K562 (cell line): Measurements from ENCODE around the gene CHD5. TPM values are rescaled to one million over a fixed set of nuclear protein-coding genes. Genes with fewer than 3 reads are reported as not detected.

ENCODE experiments used
- ATAC-seq: fragments of 200-7000 bp; cut with Tn5 transposase; 3 replicates; pipeline ENCODE4 v1.9.1; 2020; ENCODE audit warnings: moderate library complexity
- BruUV-seq: library from RNA; stranded (reverse); fragments of 400-500 nt; replicated peaks from 2 replicates; lab custom pipeline; 2021; lab: Mats Ljungman, UMichigan
- CTCF ChIA-PET: fragments of 300-600 bp; formaldehyde crosslinking; extraction: SDS; loops from one replicate; lab custom pipeline; 2021; ENCODE audit warnings: low intra/inter-chr PET ratio; lab: Yijun Ruan, JAX
- POLR2A ChIA-PET: fragments of 300-600, 350-650 bp; sonication (Branson Sonifier 250); formaldehyde crosslinking; extraction: SDS; loops from one replicate; lab custom pipeline; 2021; ENCODE audit warnings: antibody characterized with exemption, inconsistent platforms; lab: Yijun Ruan, JAX
- DNase-seq, 4 experiments: peaks; one replicate each; pipeline versions ENCODE4 v3.0.0 to v3.0.0-alpha.2; 2011 to 2018; ENCODE audit warnings: low spot score in 3 of 4, mixed read lengths in 3 of 4; ENCODE audit errors: extremely low read depth in 1 of 4
- FAIRE-seq: peaks from 2 replicates; lab custom pipeline; 2011; peaks lifted over from hg19 to GRCh38; lab: Jason Lieb, UNC
- H2AFZ ChIP-seq: 2 replicates; pipeline ENCODE4 v1.6.0; 2011; ENCODE audit warnings: low read depth, low read length, control low read depth, inconsistent platforms
- H3K27ac ChIP-seq: fragments of 200-600 bp; 3 replicates; pipeline ENCODE4 v1.8.0; 2011; ENCODE audit warnings: low read depth, mild to moderate bottlenecking, control low read depth, inconsistent platforms, low read length, moderate library complexity, mixed read lengths; ENCODE audit errors: extremely low read depth
- H3K27me3 ChIP-seq, 2 experiments: fragments of 300-600 bp in 1 of 2; 2 replicates in 1 of 2; 3 replicates in 1 of 2; pipeline versions ENCODE4 v1.6.0 to v1.8.0; 2011; ENCODE audit warnings: inconsistent platforms in 2 of 2, low read length in 2 of 2, mild to moderate bottlenecking in 1 of 2, mixed read lengths in 1 of 2, moderate library complexity in 1 of 2; ENCODE audit not compliant: control insufficient read depth in 2 of 2, insufficient read depth in 2 of 2
- H3K36me3 ChIP-seq: fragments of 300-600 bp; 3 replicates; pipeline ENCODE4 v1.8.0; 2011; ENCODE audit warnings: mild to moderate bottlenecking, low read length, inconsistent platforms; ENCODE audit not compliant: control insufficient read depth, insufficient read depth
- H3K4me1 ChIP-seq, 2 experiments: fragments of 200-600 bp in 1 of 2; replicated peaks in 1 of 2; 2 replicates in 1 of 2; 3 replicates in 1 of 2; pipeline versions ENCODE4 v1.5.1 to v1.8.0; 2011; ENCODE audit warnings: inconsistent platforms in 2 of 2, low read length in 2 of 2, mild to moderate bottlenecking in 1 of 2, mixed read lengths in 1 of 2, moderate library complexity in 1 of 2; ENCODE audit not compliant: control insufficient read depth in 2 of 2, insufficient read depth in 2 of 2
- H3K4me2 ChIP-seq: 2 replicates; pipeline ENCODE4 v1.6.1; 2011; ENCODE audit warnings: low read length, control low read depth, inconsistent platforms, mixed read lengths; ENCODE audit not compliant: insufficient read depth
- H3K4me3 ChIP-seq: fragments of 200-600 bp; sonication (generic), shearing (Covaris generic); 2 replicates; pipeline ENCODE4 v1.5.1; 2016; ENCODE audit warnings: control low read depth, inconsistent platforms
- H3K79me2 ChIP-seq: fragments of 200-600 bp; 3 replicates; pipeline ENCODE4 v1.8.0; 2011; ENCODE audit warnings: low read length, inconsistent platforms; ENCODE audit not compliant: control insufficient read depth, insufficient read depth
- H3K9ac ChIP-seq, 2 experiments: 2 replicates each; pipeline versions ENCODE4 v1.6.0 to v1.6.1; 2011; ENCODE audit warnings: low read depth in 2 of 2, low read length in 2 of 2, control low read depth in 1 of 2, inconsistent platforms in 1 of 2, mild to moderate bottlenecking in 1 of 2, mixed read lengths in 1 of 2; ENCODE audit not compliant: insufficient read depth in 1 of 2
- H3K9me1 ChIP-seq: one replicate; pipeline ENCODE4 v1.6.0; 2011; ENCODE audit warnings: inconsistent platforms, mild to moderate bottlenecking, low read length, moderate library complexity; ENCODE audit not compliant: control insufficient read depth, insufficient read depth
- H3K9me3 ChIP-seq: replicated peaks from 2 replicates; pipeline ENCODE4 v1.5.1; 2011; ENCODE audit warnings: low read depth, low read length, inconsistent platforms; ENCODE audit not compliant: control insufficient read depth, insufficient read depth
- H4K20me1 ChIP-seq: replicated peaks from 2 replicates; pipeline ENCODE4 v1.6.1; 2011; ENCODE audit warnings: low read length, inconsistent platforms, mixed read lengths; ENCODE audit not compliant: control insufficient read depth, insufficient read depth
- BRCA1 ChIP-seq, 2 experiments: fragments of 450-650 bp in 1 of 2; sonication (generic) in 1 of 2; formaldehyde crosslinking in 1 of 2; IDR thresholded peaks; 2 replicates each; pipeline versions ENCODE4 v1.5.0 to v1.6.1; 2017 to 2020; ENCODE audit warnings: mild to moderate bottlenecking in 1 of 2, missing genetic modification reagents in 1 of 2
- CBFA2T2 ChIP-seq: fragments of 450-650 bp; conservative IDR thresholded peaks from 2 replicates; pipeline ENCODE4 v1.6.1; 2017; ENCODE audit warnings: mild to moderate bottlenecking
- DMBX1 ChIP-seq: fragments of 250-450 bp; sonication (Bioruptor Pico); IDR thresholded peaks from 2 replicates; pipeline ENCODE4 v1.8.0; 2022; ENCODE audit warnings: inconsistent platforms, mild to moderate bottlenecking, moderate library complexity, borderline replicate concordance
- HDAC2 ChIP-seq: fragments of 450-650 bp; IDR thresholded peaks from 2 replicates; pipeline ENCODE4 v1.6.1; 2016; ENCODE audit warnings: mild to moderate bottlenecking
- NRF1 ChIP-seq, 2 experiments: fragments of 450-650 bp; IDR thresholded peaks in 1 of 2; conservative IDR thresholded peaks in 1 of 2; 2 replicates each; pipeline ENCODE4 v1.6.1; 2014; ENCODE audit warnings: mild to moderate bottlenecking in 2 of 2
- PHTF2 ChIP-seq: fragments of 250-450 bp; sonication (Bioruptor Pico); IDR thresholded peaks from 2 replicates; pipeline ENCODE4 v1.5.0; 2021; ENCODE audit warnings: mild to moderate bottlenecking
- PURB ChIP-seq: sonication (generic); formaldehyde crosslinking; IDR thresholded peaks from 2 replicates; pipeline ENCODE4 v1.9.0; 2021; ENCODE audit warnings: low read depth, mild to moderate bottlenecking, missing genetic modification reagents
- RBFOX2 ChIP-seq: fragments of 200-400 bp; formaldehyde crosslinking; IDR thresholded peaks from 2 replicates; pipeline ENCODE4 v1.6.1; 2017; ENCODE audit warnings: low read depth, mild to moderate bottlenecking, low read length, moderate library complexity
- RFX7 ChIP-seq: fragments of 250-450 bp; sonication (Bioruptor Pico); IDR thresholded peaks from 2 replicates; pipeline ENCODE4 v1.5.1; 2021; ENCODE audit warnings: mild to moderate bottlenecking
- TEAD1 ChIP-seq, 2 experiments: fragments of 450-650 bp in 1 of 2; sonication (generic) in 1 of 2; formaldehyde crosslinking; IDR thresholded peaks; 2 replicates each; pipeline versions ENCODE4 v1.4.0 to v1.8.0; 2020 to 2022; ENCODE audit warnings: mild to moderate bottlenecking in 2 of 2, missing genetic modification reagents in 1 of 2
- ZEB2 ChIP-seq: fragments of 450-650 bp; IDR thresholded peaks from 2 replicates; pipeline ENCODE4 v1.6.1; 2016
- ZNF41 ChIP-seq: fragments of 250-450 bp; sonication (Bioruptor Pico); conservative IDR thresholded peaks from 2 replicates; pipeline ENCODE4 v1.4.0; 2020; ENCODE audit warnings: mild to moderate bottlenecking
- WGBS: fragments of 100-300 bp; shearing (Covaris generic); methylation state at CpG from one replicate; pipeline ENCODE4 v1.1.6; 2016; ENCODE audit warnings: low coverage, mixed read lengths; ENCODE audit not compliant: insufficient coverage; ENCODE audit errors: missing lambda C conversion rate; 5-methylcytosine and 5-hydroxymethylcytosine counted together
- in situ Hi-C: fragments of 300-500 bp; cut with MboI; formaldehyde crosslinking; loops from 4 replicates; pipeline ENCODE4 v1.15.0; 2018; ENCODE audit warnings: inconsistent platforms, mixed read lengths
- intact Hi-C: fragments of 100-400 bp; cut with micrococcal nuclease; formaldehyde crosslinking; loops from 2 replicates; pipeline ENCODE4 v1.14.2; 2022
- polyA plus RNA-seq, 8 experiments: library from polyadenylated mRNA; depleted of rRNA in 4 of 8; stranded (reverse) in 5 of 8; unstranded in 3 of 8; fragments of >200 nt; fragmentation: Nextera tagmentation in 2 of 8; fragmentation: Illumina TruSeq in 1 of 8; extraction: Ambion mirVana in 2 of 8; extraction: Trizol in 1 of 8; gene quantifications; 2 replicates each; pipeline versions ENCODE4 v1.2.1 to v1.2.3, GENCODE V29; 2011 to 2014; ENCODE audit warnings: inconsistent platforms in 1 of 8, missing spikeins in 1 of 8
- total RNA-seq, 7 experiments: library from RNA; depleted of rRNA in 6 of 7; stranded (reverse); fragments of >200 nt in 6 of 7; fragmentation: Illumina TruSeq in 2 of 7; extraction: Trizol in 2 of 7; gene quantifications; 2 replicates each; pipeline versions ENCODE4 v1.2.1 to v1.2.3, GENCODE V29; 2011 to 2021; ENCODE audit warnings: low replicate concordance in 1 of 7
- TF ChIP-seq, protein P1 (sequence below): sonication (generic); formaldehyde crosslinking; IDR thresholded peaks from 2 replicates; pipeline ENCODE4 v1.8.0; 2022; ENCODE audit warnings: mild to moderate bottlenecking, missing genetic modification reagents, borderline replicate concordance
- TF ChIP-seq, protein P2 (sequence below): IDR thresholded peaks from 2 replicates; pipeline ENCODE4 v1.6.1; 2016; ENCODE audit warnings: missing genetic modification characterization, missing compliant biosample characterization
- TF ChIP-seq, protein P3 (sequence below): IDR thresholded peaks from 3 replicates; pipeline ENCODE4 v1.6.1; 2011; ENCODE audit warnings: borderline replicate concordance, mild to moderate bottlenecking, moderate library complexity; ENCODE audit not compliant: insufficient read length; ENCODE audit errors: extremely low read depth

Gene CHD5
- total and polyA plus RNA-seq, 9 of the 15 experiments (the other 6 are each of a cell fraction or from before 2014, with no cell fraction given): 0.03 to 0.52 (median 0.11) TPM; not detected in 2

DNA sequence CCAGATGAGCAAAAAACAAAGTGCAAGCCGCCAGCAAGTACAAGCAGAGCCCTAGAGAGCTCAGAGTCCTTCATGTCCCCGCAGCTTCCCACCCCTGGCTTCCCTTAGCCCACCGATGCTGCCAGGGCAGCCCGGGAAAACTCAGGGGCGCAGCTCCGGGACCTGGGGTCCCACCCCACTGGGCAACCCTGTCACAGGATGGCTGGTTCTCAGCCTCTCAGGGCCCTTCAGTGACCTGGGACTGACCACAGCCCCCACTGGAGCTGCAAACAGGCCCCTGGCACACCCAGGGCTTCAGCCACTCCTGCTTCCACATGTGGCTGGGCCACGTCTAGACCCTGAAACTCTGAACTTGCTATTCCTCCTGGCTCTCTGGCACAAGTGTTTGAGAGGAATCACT is 49.5 kb downstream of the CHD5 start:
- DNase-seq (no peak), ATAC-seq (no peak), FAIRE-seq (no peak)
- intact Hi-C loops: no loop called here
- no peak overlapping the region for H3K27ac ChIP-seq
- H4K20me1 ChIP-seq: peaks cover 12% of the 10 kb centered on the region
- in situ Hi-C loops: no loop called here
- CTCF ChIA-PET: no interaction called here
- H3K27me3 ChIP-seq: peaks cover 38 to 76% of the 10 kb centered on the region in 2 experiments
- peaks cover 0 to 38% of the 10 kb centered on the region in 2 experiments; a peak in 3 of 5 replicates for H3K4me1 ChIP-seq
- no peak overlapping the region for H3K4me3 ChIP-seq
- no peak overlapping the region for H2AFZ ChIP-seq
- peaks cover 7% of the 10 kb centered on the region; the same call in 1 of the 2 replicates for H3K9me3 ChIP-seq
- POLR2A ChIA-PET: interaction anchor here (0.7 to 0.8 kb wide), 3 partner anchors 39 to 66 kb away, joined by 3 to 4 read pairs (median 4); no protein-coding TSS in a partner anchor
- peaks cover 3% of the 10 kb centered on the region for H3K9me1 ChIP-seq
- no peaks in the 10 kb centered on the region for H3K79me2 ChIP-seq
- 2% methylated on average over 7 of the region's 7 CpGs for WGBS
- H3K36me3 ChIP-seq: no peaks in the 10 kb centered on the region
- BruUV-seq: no TSS peak
- no peak overlapping the region for H3K4me2 ChIP-seq
- TF ChIP-seq ZEB2 (no peak), RBFOX2 (no peak), PURB (CRISPR knock-in tag) (no peak), PHTF2 (CRISPR knock-in tag) (no peak), NRF1 (conservative IDR thresholded peaks at IDR 0.05 in 1 of 2, IDR thresholded peaks at IDR 0.05 in 1 of 2) (no peak), HDAC2 (no peak), ZNF41 (no peak), TEAD1 (CRISPR knock-in tag; IDR thresholded peaks at IDR 0.05) (no peak), DMBX1 (CRISPR knock-in tag) (no peak), CBFA2T2 (no peak), BRCA1 (IDR thresholded peaks at IDR 0.05) (no peak), BRCA1 (CRISPR knock-in tag; IDR thresholded peaks at IDR 0.05) (no peak), RFX7 (CRISPR knock-in tag) (no peak)
- TF ChIP-seq, protein P1, sequence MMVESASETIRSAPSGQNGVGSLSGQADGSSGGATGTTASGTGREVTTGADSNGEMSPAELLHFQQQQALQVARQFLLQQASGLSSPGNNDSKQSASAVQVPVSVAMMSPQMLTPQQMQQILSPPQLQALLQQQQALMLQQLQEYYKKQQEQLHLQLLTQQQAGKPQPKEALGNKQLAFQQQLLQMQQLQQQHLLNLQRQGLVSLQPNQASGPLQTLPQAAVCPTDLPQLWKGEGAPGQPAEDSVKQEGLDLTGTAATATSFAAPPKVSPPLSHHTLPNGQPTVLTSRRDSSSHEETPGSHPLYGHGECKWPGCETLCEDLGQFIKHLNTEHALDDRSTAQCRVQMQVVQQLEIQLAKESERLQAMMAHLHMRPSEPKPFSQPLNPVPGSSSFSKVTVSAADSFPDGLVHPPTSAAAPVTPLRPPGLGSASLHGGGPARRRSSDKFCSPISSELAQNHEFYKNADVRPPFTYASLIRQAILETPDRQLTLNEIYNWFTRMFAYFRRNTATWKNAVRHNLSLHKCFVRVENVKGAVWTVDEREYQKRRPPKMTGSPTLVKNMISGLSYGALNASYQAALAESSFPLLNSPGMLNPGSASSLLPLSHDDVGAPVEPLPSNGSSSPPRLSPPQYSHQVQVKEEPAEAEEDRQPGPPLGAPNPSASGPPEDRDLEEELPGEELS (CRISPR knock-in tag): no peak
- TF ChIP-seq, protein P2, sequence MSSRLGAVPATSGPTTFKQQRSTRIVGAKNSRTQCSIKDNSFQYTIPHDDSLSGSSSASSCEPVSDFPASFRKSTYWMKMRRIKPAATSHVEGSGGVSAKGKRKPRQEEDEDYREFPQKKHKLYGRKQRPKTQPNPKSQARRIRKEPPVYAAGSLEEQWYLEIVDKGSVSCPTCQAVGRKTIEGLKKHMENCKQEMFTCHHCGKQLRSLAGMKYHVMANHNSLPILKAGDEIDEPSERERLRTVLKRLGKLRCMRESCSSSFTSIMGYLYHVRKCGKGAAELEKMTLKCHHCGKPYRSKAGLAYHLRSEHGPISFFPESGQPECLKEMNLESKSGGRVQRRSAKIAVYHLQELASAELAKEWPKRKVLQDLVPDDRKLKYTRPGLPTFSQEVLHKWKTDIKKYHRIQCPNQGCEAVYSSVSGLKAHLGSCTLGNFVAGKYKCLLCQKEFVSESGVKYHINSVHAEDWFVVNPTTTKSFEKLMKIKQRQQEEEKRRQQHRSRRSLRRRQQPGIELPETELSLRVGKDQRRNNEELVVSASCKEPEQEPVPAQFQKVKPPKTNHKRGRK: no peak
- TF ChIP-seq, protein P3, sequence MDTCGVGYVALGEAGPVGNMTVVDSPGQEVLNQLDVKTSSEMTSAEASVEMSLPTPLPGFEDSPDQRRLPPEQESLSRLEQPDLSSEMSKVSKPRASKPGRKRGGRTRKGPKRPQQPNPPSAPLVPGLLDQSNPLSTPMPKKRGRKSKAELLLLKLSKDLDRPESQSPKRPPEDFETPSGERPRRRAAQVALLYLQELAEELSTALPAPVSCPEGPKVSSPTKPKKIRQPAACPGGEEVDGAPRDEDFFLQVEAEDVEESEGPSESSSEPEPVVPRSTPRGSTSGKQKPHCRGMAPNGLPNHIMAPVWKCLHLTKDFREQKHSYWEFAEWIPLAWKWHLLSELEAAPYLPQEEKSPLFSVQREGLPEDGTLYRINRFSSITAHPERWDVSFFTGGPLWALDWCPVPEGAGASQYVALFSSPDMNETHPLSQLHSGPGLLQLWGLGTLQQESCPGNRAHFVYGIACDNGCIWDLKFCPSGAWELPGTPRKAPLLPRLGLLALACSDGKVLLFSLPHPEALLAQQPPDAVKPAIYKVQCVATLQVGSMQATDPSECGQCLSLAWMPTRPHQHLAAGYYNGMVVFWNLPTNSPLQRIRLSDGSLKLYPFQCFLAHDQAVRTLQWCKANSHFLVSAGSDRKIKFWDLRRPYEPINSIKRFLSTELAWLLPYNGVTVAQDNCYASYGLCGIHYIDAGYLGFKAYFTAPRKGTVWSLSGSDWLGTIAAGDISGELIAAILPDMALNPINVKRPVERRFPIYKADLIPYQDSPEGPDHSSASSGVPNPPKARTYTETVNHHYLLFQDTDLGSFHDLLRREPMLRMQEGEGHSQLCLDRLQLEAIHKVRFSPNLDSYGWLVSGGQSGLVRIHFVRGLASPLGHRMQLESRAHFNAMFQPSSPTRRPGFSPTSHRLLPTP: no peak
- no peak overlapping the region for H3K9ac ChIP-seq
